Adipose tissue (tissue), 3 donors: ENCODE measurements around the gene FLACC1. TPM values are rescaled to one million over a fixed set of nuclear protein-coding genes. Genes with fewer than 3 reads are reported as not detected.

Experiments
- polyA plus RNA-seq, 3 donors: library from polyadenylated mRNA; stranded (reverse); fragments of 200-250 nt; gene quantifications; one replicate each; pipeline ENCODE4 v1.2.3, GENCODE V29; 2013
- donor health status: healthy with polysubstance abuse.
- donor health status: Bipolar disorder and iron deficiency.
- donor health status: healthy.

Gene FLACC1
- polyA plus RNA-seq, 3 donors, result 0.67 to 1.1 (median 0.74) TPM

Other genes with a start within 250 kb of the FLACC1 start
- 100 to 1,000 TPM in 1 of 3 donors, 10 to 100 TPM in 2; 22.0 to 123 (median 75.4) TPM for gene CFLAR, start 241.2 kb downstream of the FLACC1 start, polyA plus RNA-seq
- 1 to 10 TPM; 2.3 to 4.8 (median 3.6) TPM for gene CASP10, start 174.2 kb downstream of the FLACC1 start, polyA plus RNA-seq
- gene CASP8, start 96.8 kb downstream of the FLACC1 start, polyA plus RNA-seq, result 10 to 100 TPM in 2 of 3 donors, 1 to 10 TPM in 1; 5.0 to 11.0 (median 10.8) TPM
- gene TRAK2, start 94.1 kb upstream of the FLACC1 start, polyA plus RNA-seq, result 10 to 100 TPM in 2 of 3 donors, 1 to 10 TPM in 1; 7.7 to 66.6 (median 15.0) TPM
- 10 to 100 TPM; 12.7 to 41.1 (median 28.0) TPM for gene STRADB, start 94.4 kb upstream of the FLACC1 start, polyA plus RNA-seq